HG03354 (cell line): ENCODE results near the gene SHROOM1.
A peak's percentile ranks its signal among the peaks of the same experiment; 100 is the strongest.

Source experiments
- ATAC-seq: cut with Tn5 transposase; IDR thresholded peaks from one replicate; pipeline ENCODE4 v1.9.1; 2021; ENCODE audit warnings: mild to moderate bottlenecking; ENCODE audit not compliant: unreplicated experiment, poor library complexity, severe bottlenecking

The SHROOM1 gene

DNA sequence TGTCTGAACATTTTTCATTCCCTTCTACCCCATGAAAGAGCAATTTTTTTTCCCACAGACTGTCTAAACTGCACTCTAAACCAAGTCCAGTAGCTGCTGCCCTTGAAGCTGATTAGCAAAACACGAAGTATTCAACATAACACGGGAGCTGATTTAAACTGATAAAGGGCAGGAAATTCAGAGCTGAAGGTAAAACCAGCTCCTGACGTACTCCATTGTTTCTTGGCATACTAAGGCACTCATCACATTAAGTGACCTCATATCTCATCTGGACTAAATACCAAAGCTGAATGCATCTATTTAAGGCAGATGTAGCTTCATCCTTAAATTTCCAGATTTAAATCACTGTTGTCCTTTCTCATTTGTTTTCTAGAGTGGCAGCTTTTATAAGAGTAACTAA lies 23.9 kb upstream of the SHROOM1 start:
- ATAC-seq = no peak

GRCh38 chr5:132853790-132854189 lies 23.3 kb upstream of the SHROOM1 start:
- no peak for ATAC-seq

DNA sequence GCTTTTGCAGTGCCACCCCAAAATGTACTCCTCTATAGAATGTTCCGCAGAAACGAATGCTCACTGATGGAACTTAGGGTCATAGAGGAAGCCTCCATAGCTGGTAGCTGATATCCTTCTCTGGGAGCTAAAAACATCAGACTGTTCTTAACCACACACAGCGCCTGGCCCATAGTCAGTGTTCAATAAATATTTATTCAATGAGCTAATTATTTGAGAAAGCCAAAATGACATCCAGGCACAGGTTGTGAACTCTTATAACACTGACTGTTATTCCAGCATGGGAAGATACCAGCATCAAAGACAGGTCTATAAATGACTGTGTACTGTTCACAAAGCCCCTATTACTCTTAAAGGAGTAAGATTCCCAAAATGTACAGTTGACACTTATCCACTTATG lies 22.9 kb upstream of the SHROOM1 start:
- ATAC-seq = no peak

GRCh38 chr5:132850066-132850465 lies 19.6 kb upstream of the SHROOM1 start:
- no peak for ATAC-seq

GRCh38 chr5:132849347-132849746 lies 18.9 kb upstream of the SHROOM1 start:
- ATAC-seq = no peak

- ATAC-seq = no peak
These were observed 17.8 kb upstream of the SHROOM1 start for GRCh38 chr5:132848270-132848669.

DNA sequence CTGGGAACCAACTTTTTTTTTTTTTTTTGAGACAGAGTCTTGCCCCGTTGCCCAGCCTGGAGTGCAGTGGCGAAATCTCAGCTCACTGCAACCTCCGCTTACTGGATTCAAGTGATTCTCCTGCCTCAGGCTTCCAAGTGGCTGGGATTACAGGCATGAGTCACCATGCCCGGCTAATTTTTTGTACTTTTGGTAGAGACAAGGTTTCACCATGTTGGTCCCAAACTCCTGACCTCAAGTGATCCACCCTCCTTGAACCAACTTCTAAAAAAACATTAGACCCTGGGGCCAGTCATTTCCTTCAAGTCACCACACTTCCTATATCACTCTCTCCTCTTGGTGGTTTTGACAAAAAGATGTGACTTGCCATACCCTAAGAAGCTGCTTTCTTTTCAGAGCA lies 10.9 kb upstream of the SHROOM1 start:
- no peak for ATAC-seq

DNA sequence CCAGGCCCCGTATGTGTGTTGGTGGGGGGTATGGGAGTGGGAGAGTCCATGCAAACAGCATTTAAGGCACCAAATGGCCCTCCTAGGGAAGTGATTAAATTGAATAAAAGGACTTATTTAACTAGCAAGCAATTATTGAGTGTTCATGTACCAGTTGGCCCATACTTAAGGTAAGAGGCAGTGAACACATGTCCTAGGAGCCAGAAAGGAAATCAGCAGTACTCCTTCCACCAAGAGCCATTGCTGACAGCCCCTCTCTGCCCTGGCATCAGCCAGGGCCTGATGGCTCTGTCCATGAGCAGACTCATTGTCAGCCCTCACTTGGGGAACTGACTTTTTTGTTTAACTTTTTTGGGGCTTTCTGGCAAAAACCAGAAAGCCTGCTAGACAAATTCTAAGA lies 10.4 kb upstream of the SHROOM1 start:
- no peak for ATAC-seq

- ATAC-seq = no peak
These were observed 9.9 kb upstream of the SHROOM1 start for GRCh38 chr5:132840313-132840712.

DNA sequence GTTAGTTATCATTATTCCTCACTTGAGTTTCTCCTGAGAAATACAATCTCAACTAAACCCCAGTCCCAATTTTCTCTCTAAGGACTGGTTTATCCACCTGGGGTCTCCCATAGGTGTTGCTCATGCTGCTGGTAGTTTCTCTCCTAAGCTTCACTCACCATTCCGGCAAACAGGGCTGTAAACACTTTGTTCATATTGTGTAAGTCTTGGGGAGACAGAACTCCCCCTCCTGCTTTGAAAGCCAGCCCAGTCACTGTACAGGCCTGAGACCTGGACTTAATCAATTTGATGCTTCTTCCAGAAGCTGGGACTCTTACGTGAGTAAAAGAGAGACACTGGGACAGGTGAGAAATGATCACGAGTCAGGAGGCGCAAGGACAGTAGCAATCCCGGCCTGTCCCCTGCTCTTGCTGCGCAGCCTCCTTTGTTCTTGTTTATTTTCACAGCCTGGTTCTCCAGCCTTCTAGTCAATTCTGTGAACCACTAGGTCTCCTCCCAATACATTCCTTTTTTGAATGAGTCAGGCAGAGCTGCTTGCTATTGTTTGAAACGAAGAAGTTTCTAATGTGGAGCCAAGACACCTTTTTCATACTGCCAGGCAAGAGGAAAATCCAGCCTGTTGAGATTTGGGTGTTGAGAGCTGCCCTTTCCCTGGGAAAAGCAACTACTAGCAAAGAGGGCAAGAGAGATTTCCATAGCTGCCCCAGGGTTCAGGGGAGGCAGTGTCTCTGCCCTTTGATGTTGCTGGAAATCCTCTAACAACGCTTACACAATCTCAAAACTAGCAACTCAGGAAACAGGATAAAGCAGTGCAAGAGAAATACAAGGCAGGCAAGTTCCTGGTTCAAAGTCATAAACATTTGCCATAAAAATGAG lies 9.2 kb upstream of the SHROOM1 start:
- ATAC-seq = no peak

DNA sequence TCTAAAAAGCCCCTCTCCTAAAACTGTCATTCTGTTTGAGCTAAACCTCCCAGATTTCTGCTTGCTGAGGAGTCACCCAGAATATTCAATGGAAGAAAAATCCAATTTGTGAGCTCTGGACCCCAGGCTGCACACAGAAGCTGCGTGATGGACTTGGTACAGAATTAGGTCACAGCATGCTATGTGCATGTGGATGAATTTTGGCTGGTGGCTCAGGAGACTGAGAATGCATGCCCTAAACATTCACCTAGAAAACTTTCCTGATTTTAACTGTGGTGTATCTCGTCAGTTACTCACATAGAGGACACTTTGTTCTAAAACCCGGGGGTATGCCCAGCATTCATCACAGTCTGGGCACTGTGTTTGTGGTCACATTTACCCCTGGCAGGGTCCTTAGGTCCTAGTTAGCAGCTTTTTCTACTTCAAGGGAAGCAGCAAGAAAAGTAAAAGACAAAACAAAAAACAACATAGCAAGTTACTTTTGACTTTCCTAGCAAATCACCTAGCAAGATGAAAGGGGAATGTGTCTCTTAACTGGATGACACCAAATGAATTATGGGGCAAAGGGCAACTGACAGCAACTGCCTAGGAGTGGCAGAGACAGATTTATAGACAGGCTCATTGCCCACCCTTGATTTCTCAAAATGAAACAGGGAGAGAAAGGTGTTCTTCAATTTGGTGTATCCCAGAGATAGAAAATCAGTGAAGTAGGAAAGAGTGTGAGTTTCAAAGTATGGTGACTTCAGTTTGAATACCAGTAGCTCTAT lies 8.3 kb upstream of the SHROOM1 start:
- ATAC-seq = no peak

GRCh38 chr5:132837868-132838267 lies 7.4 kb upstream of the SHROOM1 start:
- no peak for ATAC-seq

GRCh38 chr5:132836852-132837251 lies 6.4 kb upstream of the SHROOM1 start:
- no peak for ATAC-seq

- ATAC-seq = no peak
These were observed 3.6 kb upstream of the SHROOM1 start for GRCh38 chr5:132834057-132834456.

DNA sequence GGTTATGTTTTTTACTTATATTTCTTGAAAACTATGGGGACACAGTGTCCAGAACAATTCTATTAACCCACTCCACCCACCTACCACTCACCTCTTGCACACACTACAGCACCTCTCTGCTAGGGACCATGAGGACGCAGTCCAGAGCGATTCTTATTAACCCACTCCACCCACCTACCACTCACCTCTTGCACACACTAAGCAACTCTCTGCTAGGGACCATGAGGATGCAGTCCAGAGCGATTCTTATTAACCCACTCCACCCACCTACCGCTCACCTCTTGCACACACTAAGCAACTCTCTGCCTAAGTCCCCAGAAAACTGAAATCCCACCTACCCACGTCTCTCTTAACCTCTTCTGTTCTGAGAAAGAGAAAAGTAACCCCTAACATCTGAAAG lies 2.2 kb upstream of the SHROOM1 start:
- no peak for ATAC-seq

DNA sequence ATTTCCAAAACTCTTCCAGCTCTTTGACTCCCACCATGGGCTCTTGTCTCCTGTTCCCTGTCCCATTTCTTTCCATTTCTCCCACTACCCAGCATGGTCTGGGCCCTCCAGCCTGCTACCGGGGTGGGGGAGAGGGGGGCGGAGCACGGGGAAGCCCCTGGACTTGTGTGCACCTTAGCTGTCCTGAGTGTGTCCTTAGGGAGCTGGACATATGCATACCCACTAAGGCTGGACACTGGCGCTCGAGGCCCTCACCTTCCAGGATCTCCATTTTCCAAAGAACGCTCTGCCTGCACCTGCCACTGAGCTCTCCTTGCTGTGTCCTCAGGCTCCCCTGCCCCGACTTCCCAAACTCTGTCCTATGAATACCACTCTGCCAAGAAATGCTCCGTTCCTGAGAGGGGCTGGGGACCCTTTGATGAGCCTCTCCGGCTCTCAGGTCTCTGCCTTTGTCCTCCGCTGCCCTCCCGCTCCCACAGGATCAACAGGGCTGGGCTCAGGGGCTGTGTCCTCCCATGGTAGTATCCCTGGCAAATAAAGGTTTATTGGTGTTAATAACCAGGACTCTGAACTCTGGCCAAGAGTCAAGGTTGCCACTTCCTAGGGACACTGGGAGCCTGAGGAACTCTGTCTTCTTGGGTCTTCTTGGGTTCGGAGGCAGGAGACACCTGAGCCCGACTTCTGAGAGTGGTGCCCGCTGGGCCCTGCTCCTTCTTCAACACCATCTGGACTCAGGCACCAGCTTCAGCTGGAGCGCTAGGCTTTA lies 831 bp upstream of the SHROOM1 start:
- no peak for ATAC-seq

DNA sequence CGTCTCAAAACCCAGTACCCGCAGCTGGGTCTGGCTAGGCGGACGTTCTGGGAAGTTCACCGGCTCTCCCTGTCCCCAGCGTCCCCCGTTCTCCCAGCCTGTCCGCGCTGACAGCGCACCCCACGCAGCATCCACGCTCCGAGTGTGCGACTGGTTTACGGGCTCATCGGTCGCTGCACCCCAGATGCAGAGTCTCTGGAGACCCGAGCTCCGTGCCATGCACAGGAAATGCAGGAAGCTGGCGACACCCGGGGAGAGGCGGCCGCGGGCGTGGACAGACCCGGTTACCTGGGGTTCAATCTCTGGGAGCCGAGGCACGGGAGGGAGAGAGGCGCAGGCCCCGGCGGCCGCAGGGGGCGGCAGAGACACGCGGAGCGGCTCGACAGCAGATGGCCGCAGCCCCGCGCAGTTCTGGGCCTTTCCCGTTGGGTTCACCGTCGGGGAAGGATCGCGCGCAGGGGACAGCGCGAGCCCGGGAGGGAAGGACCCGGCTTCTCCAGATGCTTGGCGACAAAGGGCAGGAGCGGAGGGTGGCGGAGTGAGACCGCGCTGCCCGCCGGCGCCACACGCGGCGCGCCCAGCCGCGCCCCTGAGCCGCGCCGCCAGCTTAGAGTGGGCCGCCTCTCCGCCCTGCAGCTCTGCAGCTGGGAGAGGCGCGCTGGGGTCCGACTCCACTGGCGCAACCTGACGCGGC lies 558 bp downstream of the SHROOM1 start:
- ATAC-seq = peak; percentile 84

DNA sequence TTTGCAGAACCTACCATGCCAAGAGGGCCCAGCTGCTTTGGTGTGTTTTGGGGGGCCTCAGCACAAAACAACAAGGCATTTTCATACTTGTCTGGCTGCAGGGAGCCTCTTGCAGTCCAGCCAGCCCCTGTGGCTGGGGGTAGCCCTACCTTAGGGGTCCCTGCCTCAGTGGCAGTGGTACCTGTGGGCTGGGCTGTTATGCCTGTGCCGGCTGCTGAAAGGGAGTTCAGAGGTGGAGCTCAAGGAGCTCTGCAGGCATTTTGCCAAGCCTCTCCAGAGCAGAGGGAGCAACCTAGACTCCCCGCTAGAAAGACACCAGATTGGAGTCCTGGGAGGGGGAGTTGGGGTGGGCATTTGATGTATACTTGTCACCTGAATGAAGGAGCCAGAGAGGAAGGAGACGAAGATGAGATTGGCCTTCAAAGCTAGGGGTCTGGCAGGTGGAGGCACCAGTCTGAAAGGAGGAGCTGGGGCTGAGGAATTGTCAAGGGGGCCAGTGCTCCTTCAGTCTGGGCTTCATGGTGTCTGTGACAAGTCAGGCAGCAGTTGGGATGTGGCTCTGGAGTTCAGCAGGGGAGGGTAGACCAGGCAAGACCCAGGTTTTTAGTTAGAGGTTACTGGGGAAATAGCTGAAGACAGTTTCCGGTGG lies 1.5 kb downstream of the SHROOM1 start:
- ATAC-seq = no peak

- no peak for ATAC-seq
These were observed 2.3 kb downstream of the SHROOM1 start for GRCh38 chr5:132827943-132828673.
